WTC11 (cell line): ENCODE data around the gene ARL5B. TPM values are rescaled to one million over a fixed set of nuclear protein-coding genes. Genes with fewer than 3 reads are reported as not detected.
"Not testable (repeated sequence)": the region's sequence is repeated elsewhere in the genome, so short reads cannot be mapped to it uniquely, and the experiment has no call there.

ENCODE experiments used
- ATAC-seq: fragments of 200-7000 bp; cut with Tn5 transposase; 2 replicates; pipeline ENCODE4 v1.10.0; 2021; ENCODE audit warnings: mild to moderate bottlenecking, moderate library complexity
- CTCF ChIA-PET: fragments of 300-600 bp; sonication (Branson Sonifier 250); formaldehyde crosslinking; loops from one replicate; lab custom pipeline; 2021; ENCODE audit warnings: antibody characterized with exemption; lab: Charles Lee
- POLR2A ChIA-PET: fragments of 350-600 bp; sonication (Branson Sonifier 250); formaldehyde crosslinking; loops from one replicate; lab custom pipeline; 2021; ENCODE audit warnings: antibody characterized with exemption; lab: Charles Lee
- DNase-seq: peaks from one replicate; pipeline ENCODE4 v3.0.0; 2021; ENCODE audit warnings: low spot score
- H3K27ac Mint-ChIP-seq: 2 replicates; pipeline ENCODE4 v1.8.0; 2021; ENCODE audit warnings: mixed read lengths
- H3K27me3 Mint-ChIP-seq: 2 replicates; pipeline ENCODE4 v1.8.0; 2021; ENCODE audit warnings: low read depth, mild to moderate bottlenecking, moderate library complexity, mixed read lengths
- H3K36me3 Mint-ChIP-seq: 2 replicates; pipeline ENCODE4 v1.8.0; 2021; ENCODE audit warnings: mixed read lengths
- H3K4me1 Mint-ChIP-seq: 2 replicates; pipeline ENCODE4 v1.8.0; 2022; ENCODE audit warnings: mixed read lengths
- H3K4me3 Mint-ChIP-seq: 2 replicates; pipeline ENCODE4 v1.8.0; 2021; ENCODE audit warnings: mild to moderate bottlenecking, moderate library complexity, mixed read lengths
- H3K9me3 Mint-ChIP-seq: 2 replicates; pipeline ENCODE4 v1.8.0; 2021; ENCODE audit warnings: mixed read lengths
- CDX4 ChIP-seq: fragments of 250-450 bp; sonication (Bioruptor Pico); IDR thresholded peaks from 2 replicates; pipeline ENCODE4 v1.9.0; 2021; ENCODE audit warnings: moderate library complexity, mild to moderate bottlenecking, inconsistent platforms, borderline replicate concordance
- ERG ChIP-seq: fragments of 250-450 bp; sonication (Bioruptor Pico); IDR thresholded peaks from 2 replicates; pipeline ENCODE4 v1.8.0; 2021; ENCODE audit warnings: mild to moderate bottlenecking
- FOXK1 ChIP-seq: sonication (generic); formaldehyde crosslinking; IDR thresholded peaks from 2 replicates; pipeline ENCODE4 v1.8.0; 2022; ENCODE audit warnings: mild to moderate bottlenecking, moderate library complexity, missing genetic modification reagents
- SOX15 ChIP-seq: fragments of 250-450 bp; sonication (Bioruptor Pico); IDR thresholded peaks from 2 replicates; pipeline ENCODE4 v1.9.0; 2021; ENCODE audit warnings: mild to moderate bottlenecking
- SP1 ChIP-seq: sonication (generic); formaldehyde crosslinking; conservative IDR thresholded peaks from 2 replicates; pipeline ENCODE4 v1.8.1; 2022; ENCODE audit warnings: missing genetic modification reagents
- TEAD1 ChIP-seq: sonication (generic); formaldehyde crosslinking; IDR thresholded peaks from 2 replicates; pipeline ENCODE4 v1.8.0; 2022; ENCODE audit warnings: mild to moderate bottlenecking, missing genetic modification reagents
- TP53 ChIP-seq: sonication (generic); formaldehyde crosslinking; IDR thresholded peaks from 2 replicates; pipeline ENCODE4 v1.8.1; 2023; ENCODE audit warnings: mild to moderate bottlenecking, missing genetic modification reagents
- USF2 ChIP-seq: sonication (generic); formaldehyde crosslinking; IDR thresholded peaks from 2 replicates; pipeline ENCODE4 v1.8.1; 2023; ENCODE audit warnings: mild to moderate bottlenecking, missing genetic modification reagents, moderate library complexity
- ZNF121 ChIP-seq: sonication (generic); formaldehyde crosslinking; IDR thresholded peaks from 2 replicates; pipeline ENCODE4 v1.8.0; 2023; ENCODE audit warnings: missing genetic modification reagents
- ZNF219 ChIP-seq: sonication (generic); formaldehyde crosslinking; IDR thresholded peaks from 2 replicates; pipeline ENCODE4 v1.8.0; 2023; ENCODE audit warnings: missing genetic modification reagents, mild to moderate bottlenecking, borderline replicate concordance
- ZNF396 ChIP-seq: fragments of 250-450 bp; sonication (Bioruptor Pico); IDR thresholded peaks from 2 replicates; pipeline ENCODE4 v1.8.0; 2021; ENCODE audit warnings: mild to moderate bottlenecking, moderate library complexity, borderline replicate concordance
- ZNF512 ChIP-seq: sonication (generic); formaldehyde crosslinking; IDR thresholded peaks from 2 replicates; pipeline ENCODE4 v1.8.1; 2022; ENCODE audit warnings: missing genetic modification reagents, borderline replicate concordance
- ZNF671 ChIP-seq: fragments of 250-450 bp; sonication (Bioruptor Pico); IDR thresholded peaks from 2 replicates; pipeline ENCODE4 v1.8.0; 2021; ENCODE audit warnings: mild to moderate bottlenecking
- total RNA-seq: library from RNA; stranded (reverse); gene quantifications from 3 replicates; pipeline ENCODE4 v1.2.3, GENCODE V29; 2021
- TF ChIP-seq, protein P1 (sequence below): sonication (generic); formaldehyde crosslinking; IDR thresholded peaks from 2 replicates; pipeline ENCODE4 v1.8.0; 2022; ENCODE audit warnings: mild to moderate bottlenecking, missing genetic modification reagents
- TF ChIP-seq, protein P2 (sequence below): sonication (generic); formaldehyde crosslinking; IDR thresholded peaks from 2 replicates; pipeline ENCODE4 v1.8.1; 2022; ENCODE audit warnings: low read depth, mild to moderate bottlenecking, moderate library complexity, missing genetic modification reagents, borderline replicate concordance
- TF ChIP-seq, protein P3 (sequence below): sonication (generic); formaldehyde crosslinking; IDR thresholded peaks from 2 replicates; pipeline ENCODE4 v1.8.1; 2022; ENCODE audit warnings: mild to moderate bottlenecking, missing genetic modification reagents, moderate library complexity, borderline replicate concordance

Gene ARL5B
- total RNA-seq, 1 experiment from 2014 or later = 44.1 TPM

- H3K9me3 Mint-ChIP-seq, ATAC-seq, H3K27ac Mint-ChIP-seq, H3K4me1 Mint-ChIP-seq, H3K4me3 Mint-ChIP-seq, CTCF ChIA-PET, DNase-seq, POLR2A ChIA-PET, H3K27me3 Mint-ChIP-seq: not testable (repeated sequence)
- H3K36me3 Mint-ChIP-seq = peaks cover 30% of the 10 kb centered on the region
Measured at GRCh38 chr10:18637400-18637799, 21.8 kb upstream of the ARL5B start.

DNA sequence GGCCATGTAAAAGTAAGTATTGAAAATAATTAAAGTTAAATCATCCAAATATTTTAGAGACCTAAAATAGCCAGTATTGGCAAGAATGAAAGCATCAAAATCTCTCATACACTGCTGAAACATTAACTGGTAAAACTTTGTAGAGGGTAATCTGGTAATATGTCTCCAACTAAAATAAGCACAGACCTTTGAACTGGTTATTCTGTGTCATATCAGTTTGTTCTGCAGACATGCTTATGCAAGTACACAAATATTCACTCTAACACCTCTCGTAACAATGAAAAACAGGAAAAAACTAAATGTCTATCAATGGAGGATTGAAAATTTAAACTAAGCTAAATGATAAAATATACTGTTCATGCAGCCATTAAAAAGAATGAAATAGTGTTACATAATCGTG lies 19.5 kb upstream of the ARL5B start:
- POLR2A ChIA-PET, H3K27me3 Mint-ChIP-seq, H3K4me1 Mint-ChIP-seq, ATAC-seq, CTCF ChIA-PET, H3K9me3 Mint-ChIP-seq, H3K4me3 Mint-ChIP-seq, H3K27ac Mint-ChIP-seq, DNase-seq: not testable (repeated sequence)
- H3K36me3 Mint-ChIP-seq = peaks cover 21% of the 10 kb centered on the region

GRCh38 chr10:18647151-18647550 lies 12.1 kb upstream of the ARL5B start:
- no peak for ATAC-seq
- TF ChIP-seq ZNF671 (no peak), TP53 (CRISPR knock-in tag) (no peak), SP1 (CRISPR knock-in tag) (no peak), ZNF396 (CRISPR knock-in tag) (no peak), ZNF512 (CRISPR knock-in tag) (no peak), FOXK1 (CRISPR knock-in tag) (no peak), SOX15 (CRISPR knock-in tag) (no peak), TEAD1 (CRISPR knock-in tag) (no peak), ERG (no peak), ZNF219 (CRISPR knock-in tag) (no peak), USF2 (CRISPR knock-in tag) (no peak), CDX4 (CRISPR knock-in tag) (no peak), ZNF121 (CRISPR knock-in tag) (no peak)
- TF ChIP-seq, protein P1, sequence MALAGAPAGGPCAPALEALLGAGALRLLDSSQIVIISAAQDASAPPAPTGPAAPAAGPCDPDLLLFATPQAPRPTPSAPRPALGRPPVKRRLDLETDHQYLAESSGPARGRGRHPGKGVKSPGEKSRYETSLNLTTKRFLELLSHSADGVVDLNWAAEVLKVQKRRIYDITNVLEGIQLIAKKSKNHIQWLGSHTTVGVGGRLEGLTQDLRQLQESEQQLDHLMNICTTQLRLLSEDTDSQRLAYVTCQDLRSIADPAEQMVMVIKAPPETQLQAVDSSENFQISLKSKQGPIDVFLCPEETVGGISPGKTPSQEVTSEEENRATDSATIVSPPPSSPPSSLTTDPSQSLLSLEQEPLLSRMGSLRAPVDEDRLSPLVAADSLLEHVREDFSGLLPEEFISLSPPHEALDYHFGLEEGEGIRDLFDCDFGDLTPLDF (CRISPR knock-in tag) = no peak
- TF ChIP-seq, protein P2, sequence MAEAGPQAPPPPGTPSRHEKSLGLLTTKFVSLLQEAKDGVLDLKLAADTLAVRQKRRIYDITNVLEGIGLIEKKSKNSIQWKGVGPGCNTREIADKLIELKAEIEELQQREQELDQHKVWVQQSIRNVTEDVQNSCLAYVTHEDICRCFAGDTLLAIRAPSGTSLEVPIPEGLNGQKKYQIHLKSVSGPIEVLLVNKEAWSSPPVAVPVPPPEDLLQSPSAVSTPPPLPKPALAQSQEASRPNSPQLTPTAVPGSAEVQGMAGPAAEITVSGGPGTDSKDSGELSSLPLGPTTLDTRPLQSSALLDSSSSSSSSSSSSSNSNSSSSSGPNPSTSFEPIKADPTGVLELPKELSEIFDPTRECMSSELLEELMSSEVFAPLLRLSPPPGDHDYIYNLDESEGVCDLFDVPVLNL (CRISPR knock-in tag) = no peak
- TF ChIP-seq, protein P3, sequence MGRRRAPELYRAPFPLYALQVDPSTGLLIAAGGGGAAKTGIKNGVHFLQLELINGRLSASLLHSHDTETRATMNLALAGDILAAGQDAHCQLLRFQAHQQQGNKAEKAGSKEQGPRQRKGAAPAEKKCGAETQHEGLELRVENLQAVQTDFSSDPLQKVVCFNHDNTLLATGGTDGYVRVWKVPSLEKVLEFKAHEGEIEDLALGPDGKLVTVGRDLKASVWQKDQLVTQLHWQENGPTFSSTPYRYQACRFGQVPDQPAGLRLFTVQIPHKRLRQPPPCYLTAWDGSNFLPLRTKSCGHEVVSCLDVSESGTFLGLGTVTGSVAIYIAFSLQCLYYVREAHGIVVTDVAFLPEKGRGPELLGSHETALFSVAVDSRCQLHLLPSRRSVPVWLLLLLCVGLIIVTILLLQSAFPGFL (CRISPR knock-in tag) = no peak
- Mint-ChIP-seq H3K36me3 (peaks cover 22% of the 10 kb centered on the region), H3K4me1 (peaks cover 22% of the 10 kb centered on the region), H3K9me3 (no peaks in the 10 kb centered on the region), H3K27ac (no peak overlapping the region), H3K4me3 (no peak overlapping the region), H3K27me3 (no peaks in the 10 kb centered on the region)
- ChIA-PET CTCF (no interaction called here), POLR2A (no interaction called here)
- no peak for DNase-seq
